ENCODE results near the gene PRG3.

The PRG3 gene

DNA sequence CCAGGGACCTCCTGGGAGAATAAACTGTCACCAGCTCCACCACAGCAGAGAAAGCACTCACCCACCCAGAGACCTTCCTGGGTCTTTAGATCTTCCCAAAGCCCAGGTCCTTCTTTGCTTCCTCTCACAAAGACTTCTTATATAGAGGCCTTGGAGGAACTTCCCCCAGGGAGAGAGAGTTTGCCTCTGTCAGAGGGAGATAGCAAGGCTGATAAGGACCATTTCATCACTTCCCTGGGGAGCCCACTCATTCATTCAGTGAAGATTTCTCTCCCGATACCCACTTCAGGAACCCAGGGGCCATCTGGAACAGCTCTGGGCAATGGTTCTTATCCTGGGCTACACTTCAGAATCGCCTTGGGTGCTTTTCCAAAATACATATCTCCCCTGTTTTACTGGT is 9.6 kb upstream of the PRG3 start, which contains the start of gene PRG2:
Gene PRG2, minus strand, starts transcription at position 116 of the 400 bp plus-strand sequence. CDS start 706 bp downstream, outside the sequence.
- no peak for DNase-seq (ENCODE audit: low read depth)
- TF ChIP-seq, protein P1, sequence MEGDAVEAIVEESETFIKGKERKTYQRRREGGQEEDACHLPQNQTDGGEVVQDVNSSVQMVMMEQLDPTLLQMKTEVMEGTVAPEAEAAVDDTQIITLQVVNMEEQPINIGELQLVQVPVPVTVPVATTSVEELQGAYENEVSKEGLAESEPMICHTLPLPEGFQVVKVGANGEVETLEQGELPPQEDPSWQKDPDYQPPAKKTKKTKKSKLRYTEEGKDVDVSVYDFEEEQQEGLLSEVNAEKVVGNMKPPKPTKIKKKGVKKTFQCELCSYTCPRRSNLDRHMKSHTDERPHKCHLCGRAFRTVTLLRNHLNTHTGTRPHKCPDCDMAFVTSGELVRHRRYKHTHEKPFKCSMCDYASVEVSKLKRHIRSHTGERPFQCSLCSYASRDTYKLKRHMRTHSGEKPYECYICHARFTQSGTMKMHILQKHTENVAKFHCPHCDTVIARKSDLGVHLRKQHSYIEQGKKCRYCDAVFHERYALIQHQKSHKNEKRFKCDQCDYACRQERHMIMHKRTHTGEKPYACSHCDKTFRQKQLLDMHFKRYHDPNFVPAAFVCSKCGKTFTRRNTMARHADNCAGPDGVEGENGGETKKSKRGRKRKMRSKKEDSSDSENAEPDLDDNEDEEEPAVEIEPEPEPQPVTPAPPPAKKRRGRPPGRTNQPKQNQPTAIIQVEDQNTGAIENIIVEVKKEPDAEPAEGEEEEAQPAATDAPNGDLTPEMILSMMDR (conservative IDR thresholded peaks at IDR 0.05; ENCODE audit: low read depth, low read length): no peak
- H3K4me3 ChIP-seq (ENCODE audit: low read length): no peak within 1 kb of the TSS

DNA sequence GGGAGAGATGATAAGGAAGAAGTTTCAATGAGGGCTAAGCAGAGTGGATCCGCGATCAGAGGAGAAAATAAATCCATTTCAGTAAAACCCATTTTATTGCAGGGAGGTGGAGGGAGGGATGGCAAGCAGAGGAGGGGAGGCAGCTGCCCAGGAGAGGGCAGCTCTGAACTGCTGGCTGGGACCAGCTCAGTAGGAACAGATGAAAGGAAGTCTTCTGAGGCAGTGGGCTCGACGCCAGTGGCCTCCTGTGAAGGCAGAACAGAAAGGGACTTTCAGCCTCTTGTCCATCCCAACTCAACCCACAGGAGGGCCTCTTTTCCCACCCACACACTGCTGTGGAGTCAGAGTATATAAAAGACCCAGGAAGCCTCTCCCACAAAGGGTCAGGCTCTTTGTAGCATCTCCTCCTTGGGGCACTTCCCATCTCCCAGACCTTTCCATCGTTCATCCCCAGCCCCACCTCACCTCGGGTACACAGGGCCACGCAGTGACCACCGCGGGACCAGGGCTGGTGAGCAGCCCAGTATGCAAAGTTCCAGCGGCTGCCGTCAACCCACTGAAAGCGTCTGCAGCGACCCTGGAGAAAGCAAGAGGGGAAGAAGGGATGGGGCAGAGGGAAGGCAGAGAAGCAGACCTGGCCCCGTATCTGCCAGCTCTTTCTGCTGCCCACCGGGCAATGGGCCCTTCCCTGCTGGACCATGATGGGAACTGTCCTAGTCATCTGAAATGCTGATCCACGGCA is 6.5 kb upstream of the PRG3 start:
- TF ChIP-seq, protein P1 (conservative IDR thresholded peaks at IDR 0.05; ENCODE audit: low read depth, low read length): no peak
- no peak overlapping the region for H3K4me3 ChIP-seq (ENCODE audit: low read length)
- no peak for DNase-seq (ENCODE audit: low read depth)

DNA sequence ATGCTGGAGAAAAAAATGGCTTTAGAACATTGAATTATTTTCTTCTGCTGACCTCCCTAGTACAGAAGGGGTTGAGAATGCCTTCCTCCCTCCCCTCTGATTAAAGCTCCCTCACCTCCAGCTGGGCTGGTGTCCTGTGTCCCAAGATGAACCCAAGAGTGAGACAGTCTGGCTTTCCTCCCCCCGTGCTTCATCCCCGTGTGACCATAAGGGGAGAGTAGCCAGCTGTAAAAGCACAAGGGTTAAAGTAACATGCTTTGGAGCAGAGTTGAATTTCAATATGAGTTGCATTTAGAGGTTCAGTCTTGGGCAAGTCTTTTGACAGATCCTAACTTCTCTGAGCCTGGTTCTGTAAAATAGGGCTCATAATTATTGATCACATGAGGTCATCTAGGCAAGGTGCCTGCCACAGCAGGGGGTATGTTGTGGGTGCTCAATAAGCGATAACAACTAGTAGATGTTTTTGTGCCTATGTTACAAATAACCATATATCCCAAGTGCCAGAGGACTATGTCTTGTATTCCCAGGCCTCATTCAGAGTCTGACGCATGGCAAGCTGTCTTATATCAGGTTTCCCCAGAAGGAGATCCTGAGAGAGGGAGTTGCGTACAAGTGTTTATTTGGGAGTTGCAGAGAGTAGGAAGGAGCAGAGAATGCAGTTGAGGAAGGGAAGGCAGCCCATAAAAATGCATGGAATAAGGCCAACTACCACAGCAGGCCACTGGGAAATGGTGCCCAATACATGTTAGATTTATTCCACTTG is 5.4 kb upstream of the PRG3 start:
- no peak for DNase-seq (ENCODE audit: low read depth)
- TF ChIP-seq, protein P1 (conservative IDR thresholded peaks at IDR 0.05; ENCODE audit: low read depth, low read length): no peak

DNA sequence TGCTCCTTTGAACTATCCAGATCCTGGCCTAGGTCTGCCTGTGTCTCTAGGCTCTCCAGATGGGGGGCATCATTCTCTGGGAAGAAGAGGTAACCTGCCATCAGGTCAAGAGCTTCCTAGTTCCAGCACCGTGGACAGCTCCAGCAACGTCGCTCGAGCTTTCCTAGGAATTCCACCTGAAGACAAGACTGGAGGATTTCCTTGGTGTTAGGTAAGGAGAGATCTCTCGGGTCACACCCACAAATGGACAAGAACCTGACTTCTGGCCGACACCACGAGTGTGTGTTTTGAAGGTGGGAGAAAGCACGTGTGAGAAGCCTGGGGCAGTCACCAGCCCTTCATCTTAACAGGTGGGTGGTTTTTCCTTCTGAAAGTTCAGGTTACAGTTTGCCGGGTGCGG is 1.2 kb downstream of the PRG3 start:
- H3K4me3 ChIP-seq (ENCODE audit: low read length): no peak overlapping the region
- TF ChIP-seq, protein P1 (conservative IDR thresholded peaks at IDR 0.05; ENCODE audit: low read depth, low read length): no peak
- DNase-seq (ENCODE audit: low read depth): no peak

More for the DNA sequence above, 5.4 kb upstream of the PRG3 start:
- H3K4me3 ChIP-seq (ENCODE audit: low read length): no peak overlapping the region

DNA sequence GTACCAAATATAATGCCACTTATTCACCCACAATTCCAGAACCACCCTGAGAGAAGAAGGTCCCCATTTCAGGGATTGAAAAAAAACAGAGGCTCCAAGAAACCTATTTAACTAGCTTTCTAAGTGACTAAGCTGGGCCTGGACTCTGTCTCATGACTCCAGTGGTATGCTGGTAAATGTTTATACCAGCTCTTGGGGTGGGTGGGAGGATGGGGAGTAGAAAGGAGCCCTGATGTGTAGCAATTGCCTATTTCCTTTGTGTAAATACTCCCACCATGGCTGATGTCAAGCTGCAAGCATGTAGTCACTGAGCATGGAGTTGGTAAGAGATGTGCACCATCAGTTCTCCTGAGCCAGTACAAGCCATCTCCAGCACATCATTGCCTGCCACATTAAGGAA is 2.8 kb downstream of the PRG3 start:
- TF ChIP-seq, protein P1 (conservative IDR thresholded peaks at IDR 0.05; ENCODE audit: low read depth, low read length): no peak
- DNase-seq (ENCODE audit: low read depth): no peak
- H3K4me3 ChIP-seq (ENCODE audit: low read length): no peak overlapping the region

DNA sequence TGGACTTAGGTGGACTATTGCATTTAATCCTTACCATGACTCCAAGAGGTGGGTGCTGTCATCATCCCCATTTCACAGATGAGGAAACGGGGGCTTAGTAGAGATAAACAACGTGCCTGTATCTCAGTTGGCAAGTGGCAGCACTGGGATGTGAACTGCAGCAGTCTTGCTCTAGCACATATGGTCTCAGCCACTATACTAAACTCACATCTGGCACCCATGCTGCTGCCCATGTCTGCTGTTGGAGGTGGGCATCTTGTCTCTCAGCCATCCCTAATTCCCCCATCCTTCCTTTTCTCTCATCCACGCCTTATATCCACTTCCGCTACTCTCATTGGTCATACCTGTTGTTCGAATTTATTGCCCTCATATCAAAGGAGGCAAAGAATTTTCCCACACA is 3.8 kb downstream of the PRG3 start:
- DNase-seq (ENCODE audit: low read depth): no peak
- H3K4me3 ChIP-seq (ENCODE audit: low read length): no peak overlapping the region
- TF ChIP-seq, protein P1 (conservative IDR thresholded peaks at IDR 0.05; ENCODE audit: low read depth, low read length): no peak

Measured in retinal pigment epithelial cell (primary cell).